CD4-positive, CD25-positive, alpha-beta regulatory T cell (primary cell): ENCODE results near the gene ACACB. TPM values are rescaled to one million over a fixed set of nuclear protein-coding genes. Genes with fewer than 3 reads are reported as not detected.

ENCODE experiments used
- ATAC-seq, 2 donors: fragments of 150-1000 bp; cut with Tn5 transposase; one replicate each; pipeline ENCODE4 v1.10.0; 2021; ENCODE audit warnings: low read depth in 2 of 2, moderate number of reproducible peaks in 2 of 2, moderate library complexity in 1 of 2
- DNase-seq, 3 donors: peaks; one replicate each; pipeline versions ENCODE4 v3.0.0 to v3.0.0-alpha.2; 2012 to 2022; ENCODE audit warnings: mixed read lengths in 1 of 3
- H3K27ac ChIP-seq: one replicate; pipeline ENCODE4 v1.7.0; 2013; ENCODE audit warnings: mild to moderate bottlenecking, low read length; ENCODE audit not compliant: insufficient read depth, poor library complexity, severe bottlenecking
- H3K27me3 ChIP-seq: one replicate; pipeline ENCODE4 v1.7.0; 2013; ENCODE audit warnings: low read length; ENCODE audit not compliant: control insufficient read depth, insufficient read depth
- H3K36me3 ChIP-seq: one replicate; pipeline ENCODE4 v1.7.0; 2013; ENCODE audit warnings: mild to moderate bottlenecking, low read length, moderate library complexity; ENCODE audit not compliant: control insufficient read depth, insufficient read depth
- H3K4me1 ChIP-seq: 2 replicates; pipeline ENCODE4 v1.7.0; 2013; ENCODE audit warnings: mild to moderate bottlenecking, low read length; ENCODE audit not compliant: insufficient read depth, control insufficient read depth, poor library complexity, severe bottlenecking
- H3K4me3 ChIP-seq: one replicate; pipeline ENCODE4 v1.7.0; 2013; ENCODE audit warnings: low read depth, mild to moderate bottlenecking, low read length, moderate library complexity
- H3K9me3 ChIP-seq, 2 experiments: 1 replicate in 1 of 2; 2 replicates in 1 of 2; pipeline ENCODE4 v1.7.0; 2013; ENCODE audit warnings: low read length in 2 of 2, mild to moderate bottlenecking in 1 of 2, moderate library complexity in 1 of 2; ENCODE audit not compliant: control insufficient read depth in 2 of 2
- H3K27ac Mint-ChIP-seq, 3 donors: one replicate each; pipeline ENCODE4 v1.8.0; 2020 to 2022; ENCODE audit warnings: mild to moderate bottlenecking in 3 of 3, mixed read lengths in 3 of 3, moderate library complexity in 2 of 3
- H3K27me3 Mint-ChIP-seq: one replicate; pipeline ENCODE4 v1.8.0; 2022; ENCODE audit warnings: mild to moderate bottlenecking, mixed read lengths
- H3K36me3 Mint-ChIP-seq: one replicate; pipeline ENCODE4 v1.8.0; 2020; ENCODE audit warnings: mixed read lengths
- H3K4me1 Mint-ChIP-seq, 4 donors: one replicate each; pipeline ENCODE4 v1.8.0; 2020 to 2022; ENCODE audit warnings: mixed read lengths in 4 of 4, mild to moderate bottlenecking in 1 of 4
- H3K4me3 Mint-ChIP-seq, 4 donors: one replicate each; pipeline ENCODE4 v1.8.0; 2020 to 2022; ENCODE audit warnings: mild to moderate bottlenecking in 4 of 4, mixed read lengths in 4 of 4, moderate library complexity in 3 of 4
- H3K9me3 Mint-ChIP-seq, 7 donors: one replicate each; pipeline ENCODE4 v1.8.0; 2020 to 2022; ENCODE audit warnings: mixed read lengths in 7 of 7, mild to moderate bottlenecking in 3 of 7, moderate library complexity in 2 of 7
- polyA plus RNA-seq, 4 donors: library from polyadenylated mRNA; unstranded; fragments of 300-500 nt; fragmentation: Illumina TruSeq; gene quantifications; one replicate each; pipeline ENCODE4 v1.2.3, GENCODE V29; 2021
- total RNA-seq: library from RNA; stranded (reverse); gene quantifications from one replicate; pipeline ENCODE4 v1.2.3, GENCODE V29; 2022

ACACB gene
- total and polyA plus RNA-seq, 5 donors from 2014 or later, result 0.47 to 23.5 (median 1.2) TPM

DNA sequence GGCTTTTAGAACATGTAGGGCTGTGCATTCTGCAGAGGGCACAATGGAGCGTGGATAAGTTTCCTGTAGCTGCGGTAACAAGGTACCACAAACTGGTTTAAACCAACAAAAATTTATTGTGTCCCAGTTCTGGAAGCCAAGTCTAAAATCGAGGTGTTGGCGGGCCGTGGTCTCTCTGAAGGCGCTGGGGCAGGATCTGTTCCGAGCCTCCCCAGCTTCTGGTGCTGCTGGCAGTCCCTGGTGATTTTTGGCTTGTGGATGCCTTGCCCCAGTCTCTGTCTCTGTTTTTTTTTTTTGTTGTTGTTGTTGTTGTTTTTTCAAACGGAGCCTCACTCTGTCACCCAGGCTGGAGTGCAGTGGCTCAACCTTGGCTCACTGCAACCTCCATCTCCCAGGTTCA, 77.5 kb downstream of the ACACB start:
- no peak overlapping the region for H3K4me3 ChIP-seq
- Mint-ChIP-seq H3K4me3 (no peak overlapping the region), H3K9me3 (no peaks in the 10 kb centered on the region), H3K36me3 (peaks cover 32% of the 10 kb centered on the region), H3K4me1 (no peaks in the 10 kb centered on the region), H3K27me3 (no peaks in the 10 kb centered on the region), H3K27ac (no peak overlapping the region)
- no peaks in the 10 kb centered on the region for H3K27me3 ChIP-seq
- H3K4me1 ChIP-seq, result no peaks in the 10 kb centered on the region
- no peak overlapping the region for H3K27ac ChIP-seq
- ATAC-seq (no peak), DNase-seq (no peak)
- no peaks in the 10 kb centered on the region for H3K9me3 ChIP-seq
- peaks cover 23% of the 10 kb centered on the region for H3K36me3 ChIP-seq

DNA sequence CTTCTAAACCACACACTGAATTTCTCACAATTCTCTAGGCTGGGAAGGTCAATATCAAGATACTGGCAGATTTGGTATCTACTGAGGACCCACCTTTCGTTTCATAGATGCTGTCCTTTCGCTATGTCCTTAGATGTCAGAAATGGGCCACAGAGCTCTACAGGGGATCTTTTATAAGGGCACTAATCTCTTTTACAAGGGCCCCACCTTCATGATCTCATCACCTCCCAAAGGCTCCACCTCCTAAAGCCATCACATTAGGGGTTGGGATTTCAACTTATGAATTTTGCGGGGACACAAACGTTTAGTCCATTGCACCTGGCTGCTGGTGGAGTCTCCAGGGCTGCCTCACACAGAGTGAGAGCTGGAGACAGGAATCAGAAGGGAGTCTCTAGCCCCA, 79.9 kb downstream of the ACACB start:
- H3K4me1 Mint-ChIP-seq, result no peaks in the 10 kb centered on the region
- peaks cover 30% of the 10 kb centered on the region for H3K36me3 Mint-ChIP-seq

DNA sequence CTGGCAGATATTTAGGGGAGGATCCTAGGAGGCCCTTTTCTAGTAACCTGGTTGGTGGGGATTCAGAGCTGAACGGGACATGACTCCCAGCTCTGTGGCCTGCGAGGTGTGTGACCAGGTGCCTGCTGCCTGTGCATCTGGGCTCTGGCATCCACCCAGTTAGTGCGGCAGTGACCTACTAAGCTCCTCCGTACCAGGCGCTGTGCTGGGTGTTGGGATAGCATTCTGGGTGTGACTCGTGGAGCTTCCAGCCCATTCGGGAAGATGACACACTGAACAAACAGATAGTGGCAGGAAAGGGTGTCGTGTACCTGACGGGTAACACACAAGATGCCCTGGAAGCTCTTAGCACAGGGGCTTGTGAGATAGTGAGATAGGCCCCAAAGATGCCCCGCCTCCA, 80.9 kb downstream of the ACACB start:
- DNase-seq (no peak), ATAC-seq (no peak)
- Mint-ChIP-seq H3K4me1 (no peaks in the 10 kb centered on the region), H3K9me3 (no peaks in the 10 kb centered on the region), H3K27ac (no peak overlapping the region), H3K36me3 (peaks cover 26% of the 10 kb centered on the region), H3K4me3 (no peak overlapping the region), H3K27me3 (no peaks in the 10 kb centered on the region)
- no peak overlapping the region for H3K27ac ChIP-seq
- peaks cover 23% of the 10 kb centered on the region for H3K36me3 ChIP-seq
- H3K4me3 ChIP-seq, result no peak overlapping the region
- H3K9me3 ChIP-seq, result no peaks in the 10 kb centered on the region
- H3K4me1 ChIP-seq, result no peaks in the 10 kb centered on the region
- H3K27me3 ChIP-seq, result no peaks in the 10 kb centered on the region

More for the DNA sequence above, 79.9 kb downstream of the ACACB start:
- H3K4me3 Mint-ChIP-seq, result no peak overlapping the region
- Histone ChIP-seq H3K4me3 (no peak overlapping the region), H3K36me3 (peaks cover 24% of the 10 kb centered on the region), H3K27me3 (no peaks in the 10 kb centered on the region), H3K4me1 (no peaks in the 10 kb centered on the region), H3K27ac (no peak overlapping the region), H3K9me3 (no peaks in the 10 kb centered on the region)
- no peak for ATAC-seq
- no peak overlapping the region for H3K27ac Mint-ChIP-seq
- no peaks in the 10 kb centered on the region for H3K9me3 Mint-ChIP-seq
- DNase-seq, result no peak
- no peaks in the 10 kb centered on the region for H3K27me3 Mint-ChIP-seq

DNA sequence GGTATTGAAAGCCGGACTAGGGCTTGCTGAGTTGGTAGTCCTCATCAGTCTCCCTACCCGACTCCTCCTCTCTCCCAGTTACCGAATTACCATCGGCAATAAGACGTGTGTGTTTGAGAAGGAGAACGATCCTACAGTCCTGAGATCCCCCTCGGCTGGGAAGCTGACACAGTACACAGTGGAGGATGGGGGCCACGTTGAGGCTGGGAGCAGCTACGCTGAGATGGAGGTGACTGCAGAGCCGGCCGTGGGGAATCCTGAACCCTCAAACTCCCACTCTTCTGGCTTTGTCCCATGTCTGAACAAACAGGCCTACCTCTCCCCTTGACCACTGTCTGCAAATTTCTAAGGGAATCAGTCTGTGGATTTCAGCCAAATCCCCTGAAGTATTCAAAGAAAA, 82.9 kb downstream of the ACACB start:
- Mint-ChIP-seq H3K36me3 (peaks cover 36% of the 10 kb centered on the region), H3K9me3 (no peaks in the 10 kb centered on the region), H3K4me3 (no peak overlapping the region), H3K27ac (no peak overlapping the region), H3K27me3 (no peaks in the 10 kb centered on the region), H3K4me1 (no peaks in the 10 kb centered on the region)
- peaks cover 24% of the 10 kb centered on the region for H3K36me3 ChIP-seq
- H3K9me3 ChIP-seq, result no peaks in the 10 kb centered on the region
- ATAC-seq (no peak), DNase-seq (no peak)
- no peak overlapping the region for H3K27ac ChIP-seq
- no peaks in the 10 kb centered on the region for H3K4me1 ChIP-seq
- no peaks in the 10 kb centered on the region for H3K27me3 ChIP-seq
- H3K4me3 ChIP-seq, result no peak overlapping the region

DNA sequence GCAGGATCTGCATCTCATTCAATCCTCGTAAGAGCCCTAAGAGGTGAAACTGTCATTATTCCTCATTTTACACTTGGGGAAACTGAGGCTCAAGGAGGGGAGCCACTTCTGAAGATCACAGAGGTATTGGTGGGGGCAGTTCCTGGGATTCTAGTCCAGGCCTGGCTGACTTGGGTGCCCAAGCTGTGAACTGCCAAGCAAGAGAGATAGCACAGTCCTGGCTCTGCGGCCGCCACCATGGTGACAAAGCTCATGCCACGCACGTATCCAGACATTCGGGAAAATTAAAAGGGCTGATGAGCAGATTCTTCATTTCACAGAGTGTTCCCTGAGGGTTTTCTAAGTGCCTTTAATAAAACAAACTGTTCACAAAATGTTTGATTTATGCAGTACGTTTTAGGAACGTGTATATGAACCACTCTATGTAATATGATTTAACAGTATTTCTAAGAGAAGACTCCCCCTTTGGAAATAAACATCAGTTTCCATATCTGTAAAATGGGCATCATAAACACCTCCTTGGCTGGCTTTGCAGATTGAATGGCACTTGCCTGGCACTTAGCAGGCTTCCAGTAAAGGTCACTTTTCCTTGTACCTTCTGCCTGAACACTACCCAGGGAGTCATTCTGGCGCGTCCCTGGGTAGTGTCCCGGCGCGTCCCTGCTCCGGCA, 84.6 kb downstream of the ACACB start:
- no peak overlapping the region for H3K27ac ChIP-seq
- H3K27me3 ChIP-seq, result no peaks in the 10 kb centered on the region
- H3K36me3 ChIP-seq, result peaks cover 21% of the 10 kb centered on the region
- peak overlapping the region in 2 of 3 donors; percentile 10 to 59 for H3K27ac Mint-ChIP-seq
- no peaks in the 10 kb centered on the region for H3K4me1 ChIP-seq
- H3K9me3 ChIP-seq, result no peaks in the 10 kb centered on the region
- no peaks in the 10 kb centered on the region for H3K9me3 Mint-ChIP-seq
- peaks cover 36% of the 10 kb centered on the region for H3K36me3 Mint-ChIP-seq
- DNase-seq (no peak), ATAC-seq (no peak)
- no peaks in the 10 kb centered on the region for H3K27me3 Mint-ChIP-seq
- H3K4me3 Mint-ChIP-seq, result no peak overlapping the region
- H3K4me1 Mint-ChIP-seq, result no peaks in the 10 kb centered on the region
- H3K4me3 ChIP-seq, result no peak overlapping the region

DNA sequence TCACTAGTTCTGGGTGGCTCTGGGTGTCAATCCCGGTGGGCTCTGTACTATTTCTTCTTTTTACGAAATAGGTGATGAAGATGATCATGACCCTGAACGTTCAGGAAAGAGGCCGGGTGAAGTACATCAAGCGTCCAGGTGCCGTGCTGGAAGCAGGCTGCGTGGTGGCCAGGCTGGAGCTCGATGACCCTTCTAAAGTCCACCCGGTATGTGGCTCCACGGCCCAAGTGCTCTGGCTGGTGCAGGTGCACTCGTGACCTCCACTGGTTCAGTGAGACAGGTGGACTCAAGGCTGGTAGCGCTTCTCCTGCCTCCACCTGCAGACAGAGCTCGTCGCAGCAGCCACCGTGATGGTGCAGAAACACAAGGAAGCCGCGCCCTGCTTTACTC, 85.1 kb downstream of the ACACB start:
- Histone ChIP-seq H3K4me1 (no peaks in the 10 kb centered on the region), H3K27ac (no peak overlapping the region), H3K4me3 (no peak overlapping the region), H3K27me3 (no peaks in the 10 kb centered on the region), H3K36me3 (peaks cover 16% of the 10 kb centered on the region), H3K9me3 (no peaks in the 10 kb centered on the region)
- Mint-ChIP-seq H3K9me3 (no peaks in the 10 kb centered on the region), H3K4me3 (no peak overlapping the region), H3K27me3 (no peaks in the 10 kb centered on the region), H3K27ac (peak overlapping the region in 2 of 3 donors; percentile 10 to 59), H3K36me3 (peaks cover 33% of the 10 kb centered on the region), H3K4me1 (no peaks in the 10 kb centered on the region)
- ATAC-seq (no peak), DNase-seq (no peak)

DNA sequence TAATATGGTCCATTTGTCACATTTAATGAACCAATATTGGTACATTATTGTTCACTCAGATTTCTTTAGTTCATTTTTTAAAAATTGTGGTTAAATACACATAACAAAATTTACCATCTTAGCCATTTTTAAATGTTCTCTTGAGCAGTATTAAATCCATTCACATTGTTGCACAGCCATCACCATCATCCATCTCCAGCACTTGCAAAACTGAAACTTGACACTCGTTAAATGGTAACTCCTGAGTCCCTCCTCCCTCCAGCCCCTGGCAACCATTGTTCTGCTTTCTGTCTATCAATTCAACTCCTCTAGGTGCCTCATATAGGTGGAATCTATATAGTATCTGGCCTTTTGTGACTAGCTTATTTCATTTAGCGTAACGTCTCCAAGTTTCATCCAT, 86.4 kb downstream of the ACACB start:
- no peak overlapping the region for H3K27ac Mint-ChIP-seq
- Histone ChIP-seq H3K4me3 (no peak overlapping the region), H3K27me3 (no peaks in the 10 kb centered on the region), H3K36me3 (peaks cover 19% of the 10 kb centered on the region), H3K27ac (no peak overlapping the region), H3K4me1 (no peaks in the 10 kb centered on the region), H3K9me3 (no peaks in the 10 kb centered on the region)
- no peaks in the 10 kb centered on the region for H3K27me3 Mint-ChIP-seq
- H3K36me3 Mint-ChIP-seq, result peaks cover 30% of the 10 kb centered on the region
- no peak for DNase-seq
- H3K4me3 Mint-ChIP-seq, result no peak overlapping the region
- no peaks in the 10 kb centered on the region for H3K4me1 Mint-ChIP-seq
- no peak for ATAC-seq
- H3K9me3 Mint-ChIP-seq, result no peaks in the 10 kb centered on the region

DNA sequence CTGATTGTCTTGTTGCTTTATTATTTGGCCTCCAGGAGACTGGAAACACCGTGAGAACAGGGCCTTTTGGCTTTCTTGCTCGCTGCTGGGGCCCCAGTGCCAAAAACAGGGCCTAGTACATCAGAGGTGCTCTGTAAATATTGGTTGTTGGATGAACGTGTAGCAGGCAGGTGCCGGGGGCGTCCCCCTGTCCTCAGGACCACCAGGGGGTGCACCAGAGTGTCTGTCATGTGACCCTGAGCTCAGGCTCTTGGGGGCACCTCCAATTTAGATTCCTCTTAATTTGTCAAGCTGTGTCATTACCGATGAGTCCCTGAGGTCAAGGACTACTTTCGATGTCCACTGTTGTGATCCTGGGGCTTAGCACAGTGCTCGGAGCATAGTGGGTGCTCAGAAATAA, 87.1 kb downstream of the ACACB start:
- no peaks in the 10 kb centered on the region for H3K4me1 Mint-ChIP-seq
- no peaks in the 10 kb centered on the region for H3K9me3 ChIP-seq
- no peak overlapping the region for H3K4me3 ChIP-seq
- no peaks in the 10 kb centered on the region for H3K27me3 Mint-ChIP-seq
- H3K27ac Mint-ChIP-seq, result no peak overlapping the region
- peaks cover 26% of the 10 kb centered on the region for H3K36me3 Mint-ChIP-seq
- no peak overlapping the region for H3K4me3 Mint-ChIP-seq
- no peaks in the 10 kb centered on the region for H3K4me1 ChIP-seq
- ATAC-seq (no peak), DNase-seq (no peak)
- peaks cover 22% of the 10 kb centered on the region for H3K36me3 ChIP-seq
- no peak overlapping the region for H3K27ac ChIP-seq
- H3K9me3 Mint-ChIP-seq, result no peaks in the 10 kb centered on the region
- no peaks in the 10 kb centered on the region for H3K27me3 ChIP-seq
